GM19023 (cell line): ENCODE data around the gene PCSK5.

Experiments
- ATAC-seq: cut with Tn5 transposase; IDR thresholded peaks from one replicate; pipeline ENCODE4 v1.9.1; 2021; ENCODE audit warnings: mild to moderate bottlenecking, moderate library complexity; ENCODE audit not compliant: unreplicated experiment

The PCSK5 gene

GRCh38 chr9:76373784-76374474 lies 483.5 kb downstream of the PCSK5 start:
- no peak for ATAC-seq

GRCh38 chr9:76374783-76375559 lies 484.5 kb downstream of the PCSK5 start:
- ATAC-seq = no peak

GRCh38 chr9:76377791-76378190 lies 487.3 kb downstream of the PCSK5 start:
- ATAC-seq = no peak

GRCh38 chr9:76378367-76379073 lies 488.0 kb downstream of the PCSK5 start:
- no peak for ATAC-seq

- ATAC-seq = no peak
These were observed 489.0 kb downstream of the PCSK5 start for GRCh38 chr9:76379494-76379893.

- no peak for ATAC-seq
These were observed 500.2 kb downstream of the PCSK5 start for GRCh38 chr9:76390656-76391055.

- peak; percentile 72 for ATAC-seq
These were observed 503.9 kb downstream of the PCSK5 start, which contains the start of gene RFK for GRCh38 chr9:76394195-76394959. Gene RFK, minus strand, starts transcription at chr9:76394426. Its CDS starts 255 bp downstream, at chr9:76394171.

- peak; percentile 44 for ATAC-seq
These were observed 504.4 kb downstream of the PCSK5 start for GRCh38 chr9:76394960-76395252.

- ATAC-seq = no peak
These were observed 504.9 kb downstream of the PCSK5 start for GRCh38 chr9:76395381-76395780.

- ATAC-seq = no peak
These were observed 505.7 kb downstream of the PCSK5 start for GRCh38 chr9:76396144-76396543.

- ATAC-seq = no peak
These were observed 506.1 kb downstream of the PCSK5 start for GRCh38 chr9:76396597-76396996.

- no peak for ATAC-seq
These were observed 509.4 kb downstream of the PCSK5 start for GRCh38 chr9:76399856-76400255.

GRCh38 chr9:76400534-76401096 lies 510.1 kb downstream of the PCSK5 start:
- ATAC-seq = no peak

- no peak for ATAC-seq
These were observed 510.7 kb downstream of the PCSK5 start for GRCh38 chr9:76401176-76401575.

GRCh38 chr9:76401580-76402354 lies 511.3 kb downstream of the PCSK5 start:
- no peak for ATAC-seq

GRCh38 chr9:76403352-76403751 lies 512.9 kb downstream of the PCSK5 start:
- ATAC-seq = peak; percentile 73

- ATAC-seq = no peak
These were observed 513.9 kb downstream of the PCSK5 start for GRCh38 chr9:76404401-76404800.

- no peak for ATAC-seq
These were observed 514.9 kb downstream of the PCSK5 start for GRCh38 chr9:76405340-76405739.

- ATAC-seq = no peak
These were observed 515.4 kb downstream of the PCSK5 start for GRCh38 chr9:76405868-76406267.
